Activated CD4-positive, alpha-beta T cell treated with anti-CD3 and anti-CD28 coated beads, Interleukin-2, amount 10 ng/mL, durations not matched to agents 7 days and 5 days (primary cell): Measurements from ENCODE around the gene ABCA3. TPM values are rescaled to one million over a fixed set of nuclear protein-coding genes. Genes with fewer than 3 reads are reported as not detected.
"Not testable (repeated sequence)": the region's sequence is repeated elsewhere in the genome, so short reads cannot be mapped to it uniquely, and the experiment has no call there.

Experiments
- CTCF ChIA-PET: fragments of 350-600 bp; sonication (Branson Sonifier 250); formaldehyde crosslinking; loops from one replicate; lab custom pipeline; 2021; ENCODE audit warnings: antibody characterized with exemption; lab: Charles Lee
- POLR2A ChIA-PET: fragments of 350-600 bp; sonication (Branson Sonifier 250); formaldehyde crosslinking; loops from one replicate; lab custom pipeline; 2021; ENCODE audit warnings: antibody characterized with exemption; lab: Charles Lee
- DNase-seq: peaks from one replicate; pipeline ENCODE4 v3.0.0-alpha.2; 2020
- H3K27ac Mint-ChIP-seq: one replicate; pipeline ENCODE4 v1.8.0; 2021; ENCODE audit warnings: mild to moderate bottlenecking, moderate library complexity, mixed read lengths
- H3K27me3 Mint-ChIP-seq: one replicate; pipeline ENCODE4 v1.8.0; 2021; ENCODE audit warnings: mixed read lengths
- H3K36me3 Mint-ChIP-seq: one replicate; pipeline ENCODE4 v1.8.0; 2021; ENCODE audit warnings: low read depth, mixed read lengths
- H3K4me1 Mint-ChIP-seq: one replicate; pipeline ENCODE4 v1.8.0; 2021; ENCODE audit warnings: mixed read lengths
- H3K4me3 Mint-ChIP-seq: one replicate; pipeline ENCODE4 v1.8.0; 2021; ENCODE audit warnings: mild to moderate bottlenecking, moderate library complexity, mixed read lengths
- H3K9me3 Mint-ChIP-seq: one replicate; pipeline ENCODE4 v1.8.0; 2021; ENCODE audit warnings: mixed read lengths
- total RNA-seq, 2 experiments: library from RNA; stranded (reverse); gene quantifications; one replicate each; pipeline ENCODE4 v1.2.3, GENCODE V29; 2021

Gene ABCA3
- total RNA-seq, 2 experiments from 2014 or later = 5.0 to 6.0 TPM

- peaks cover 15% of the 10 kb centered on the region for H3K36me3 Mint-ChIP-seq
- no peak overlapping the region for H3K4me3 Mint-ChIP-seq
- POLR2A ChIA-PET = no interaction called here
- CTCF ChIA-PET = interaction anchor here (1.2 kb wide), 1 partner anchor 8 kb away, joined by 4 read pairs; no protein-coding TSS in a partner anchor
- H3K27me3 Mint-ChIP-seq = no peaks in the 10 kb centered on the region
- H3K9me3 Mint-ChIP-seq = no peaks in the 10 kb centered on the region
- no peak for DNase-seq
- no peak overlapping the region for H3K27ac Mint-ChIP-seq
- H3K4me1 Mint-ChIP-seq = peaks cover 20% of the 10 kb centered on the region
Observed at GRCh38 chr16:2270588-2271470, 69.7 kb downstream of the ABCA3 start.

DNA sequence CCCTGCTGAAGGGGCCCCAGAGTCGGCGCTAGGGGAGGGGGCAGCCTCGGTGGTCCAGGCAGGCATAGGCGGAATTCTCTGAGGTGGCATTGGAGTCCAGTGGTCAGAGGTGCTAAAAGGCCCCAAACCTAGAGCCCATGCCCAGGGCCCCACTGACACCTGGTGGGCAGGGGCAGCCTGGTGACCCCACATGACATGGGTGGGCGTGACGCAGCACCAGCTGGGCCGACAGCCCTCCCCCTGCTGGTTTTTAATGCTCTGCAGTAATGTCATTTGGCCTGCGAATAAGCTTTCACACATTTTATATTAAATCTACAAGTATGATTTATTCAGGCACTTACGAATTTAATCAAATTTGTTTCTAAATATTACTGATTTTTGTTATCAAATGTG, 70.5 kb downstream of the ABCA3 start:
- DNase-seq = no peak
- ChIA-PET CTCF (interaction anchor here (1.2 kb wide), 1 partner anchor 9 kb away, joined by 4 read pairs; no protein-coding TSS in a partner anchor), POLR2A (no interaction called here)
- Mint-ChIP-seq H3K27me3 (no peaks in the 10 kb centered on the region), H3K36me3 (peaks cover 19% of the 10 kb centered on the region), H3K4me1 (peaks cover 26% of the 10 kb centered on the region), H3K27ac (no peak overlapping the region), H3K4me3 (peak overlapping the region; percentile 87), H3K9me3 (no peaks in the 10 kb centered on the region)

- Mint-ChIP-seq H3K27ac (peak within 1 kb of the TSS; percentile 98), H3K4me3 (peak within 1 kb of the TSS; percentile 87), H3K9me3 (no peaks in the 10 kb centered on the region), H3K4me1 (peaks cover 33% of the 10 kb centered on the region), H3K36me3 (peaks cover 22% of the 10 kb centered on the region), H3K27me3 (no peaks in the 10 kb centered on the region)
- ChIA-PET POLR2A (no interaction called here), CTCF (interaction anchor here (0.8 kb wide), 1 partner anchor 16 kb away, joined by 3 read pairs; no protein-coding TSS in a partner anchor)
- DNase-seq = peak; percentile 96
Observed at GRCh38 chr16:2267913-2268666, 72.4 kb downstream of the ABCA3 start, which contains the start of gene RNPS1. Gene RNPS1, minus strand, starts transcription at chr16:2268126. Its CDS starts 3,483 bp downstream, at chr16:2264643.

GRCh38 chr16:2267505-2267912, 73.0 kb downstream of the ABCA3 start:
- Mint-ChIP-seq H3K4me3 (peak overlapping the region; percentile 87), H3K27ac (peak overlapping the region; percentile 98), H3K4me1 (peaks cover 33% of the 10 kb centered on the region), H3K36me3 (peaks cover 28% of the 10 kb centered on the region)
- POLR2A ChIA-PET, DNase-seq, H3K9me3 Mint-ChIP-seq, CTCF ChIA-PET, H3K27me3 Mint-ChIP-seq: not testable (repeated sequence)

DNA sequence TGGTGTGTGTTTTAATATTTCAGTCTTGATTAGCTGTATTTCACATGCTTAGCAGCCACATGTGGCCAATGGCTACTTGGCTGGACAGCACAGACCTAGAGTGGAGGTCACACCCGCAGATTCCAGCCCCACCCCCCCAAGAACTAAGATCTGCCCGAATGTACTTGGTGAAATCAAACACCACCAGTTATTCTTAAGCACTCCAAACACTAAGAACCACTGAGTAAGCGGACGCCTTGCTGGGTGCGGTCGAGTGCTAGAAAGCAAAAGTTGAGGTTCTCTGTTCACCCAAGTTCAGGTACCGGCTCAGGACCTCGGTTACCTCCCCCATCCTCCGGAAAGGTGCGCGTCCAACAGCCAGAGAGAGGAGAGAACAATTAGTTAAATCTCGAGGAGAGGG, 73.6 kb downstream of the ABCA3 start:
- CTCF ChIA-PET, H3K27me3 Mint-ChIP-seq, H3K9me3 Mint-ChIP-seq, POLR2A ChIA-PET: not testable (repeated sequence)
- Mint-ChIP-seq H3K4me1 (peaks cover 36% of the 10 kb centered on the region), H3K27ac (peak overlapping the region; percentile 98), H3K4me3 (peak overlapping the region; percentile 87), H3K36me3 (peaks cover 34% of the 10 kb centered on the region)
- DNase-seq = peak; percentile 31

- peaks cover 29% of the 10 kb centered on the region for H3K4me1 Mint-ChIP-seq
- H3K36me3 Mint-ChIP-seq = peaks cover 55% of the 10 kb centered on the region
- not testable (repeated sequence) for H3K9me3 Mint-ChIP-seq, H3K27me3 Mint-ChIP-seq, H3K4me3 Mint-ChIP-seq, DNase-seq, H3K27ac Mint-ChIP-seq
- ChIA-PET POLR2A (interaction anchor here (1.3 kb wide), 1 partner anchor 12 kb away, joined by 3 read pairs; the partner anchor contains the start of gene ECI1), CTCF (interaction anchor here (0.7 kb wide), 1 partner anchor 224 kb away, joined by 3 read pairs; no protein-coding TSS in a partner anchor)
Observed at GRCh38 chr16:2263026-2263425, 77.5 kb downstream of the ABCA3 start.

GRCh38 chr16:2260250-2260649, 80.3 kb downstream of the ABCA3 start:
- Mint-ChIP-seq H3K4me1 (peaks cover 12% of the 10 kb centered on the region), H3K27ac (no peak overlapping the region), H3K4me3 (no peak overlapping the region), H3K27me3 (no peaks in the 10 kb centered on the region), H3K36me3 (peaks cover 64% of the 10 kb centered on the region), H3K9me3 (no peaks in the 10 kb centered on the region)
- DNase-seq = no peak
- ChIA-PET CTCF (no interaction called here), POLR2A (no interaction called here)

DNA sequence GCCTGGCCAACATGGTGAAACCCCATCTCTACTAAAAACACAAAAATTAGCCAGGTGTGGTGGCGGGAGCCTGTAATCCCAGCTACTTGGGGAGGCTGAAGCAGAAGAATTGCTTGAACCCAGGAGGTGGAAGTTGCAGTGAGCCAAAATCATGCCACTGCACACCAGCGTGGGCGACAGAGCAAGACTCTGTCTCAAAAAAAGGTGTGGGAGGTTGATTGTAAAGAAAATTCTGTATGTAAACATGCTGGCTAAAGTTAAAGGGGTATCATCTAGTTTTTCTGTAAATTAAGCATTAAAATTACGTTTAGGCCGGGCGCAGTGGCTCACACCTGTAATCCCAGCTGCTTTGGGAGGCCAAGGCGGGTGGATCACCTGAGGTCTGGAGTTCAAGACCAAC, 82.0 kb downstream of the ABCA3 start:
- H3K4me1 Mint-ChIP-seq, H3K27ac Mint-ChIP-seq, H3K9me3 Mint-ChIP-seq, H3K4me3 Mint-ChIP-seq, DNase-seq, H3K27me3 Mint-ChIP-seq, POLR2A ChIA-PET: not testable (repeated sequence)
- CTCF ChIA-PET = interaction anchor here (0.6 kb wide), 1 partner anchor 538 kb away, joined by 3 read pairs; no protein-coding TSS in a partner anchor
- H3K36me3 Mint-ChIP-seq = peaks cover 67% of the 10 kb centered on the region

DNA sequence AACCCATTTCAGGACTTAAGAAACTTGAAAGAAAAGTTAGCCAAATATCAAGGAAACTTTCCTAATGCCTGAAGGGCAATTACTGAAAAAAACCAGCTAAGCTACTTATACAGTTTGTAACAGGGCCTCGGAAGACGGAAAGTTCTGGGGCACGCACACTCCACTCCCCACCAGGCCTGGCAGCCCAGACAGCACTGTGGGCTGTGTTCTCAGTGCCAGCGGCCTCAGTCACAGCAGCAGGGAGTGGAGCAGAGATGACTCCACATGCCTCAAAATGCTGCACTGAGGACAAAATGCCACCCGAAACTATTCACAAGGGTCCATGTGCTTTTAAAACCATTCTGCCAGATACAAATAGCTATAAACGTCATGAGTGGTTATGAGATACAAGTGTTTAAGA, 82.8 kb downstream of the ABCA3 start:
- DNase-seq = no peak
- H3K9me3 Mint-ChIP-seq = no peaks in the 10 kb centered on the region
- no peaks in the 10 kb centered on the region for H3K27me3 Mint-ChIP-seq
- POLR2A ChIA-PET = interaction anchor here (0.6 kb wide), 1 partner anchor 11 kb away, joined by 3 read pairs; no protein-coding TSS in a partner anchor
- CTCF ChIA-PET = interaction anchor here (0.6 kb wide), 1 partner anchor 539 kb away, joined by 3 read pairs; no protein-coding TSS in a partner anchor
- H3K27ac Mint-ChIP-seq = no peak overlapping the region
- peaks cover 3% of the 10 kb centered on the region for H3K4me1 Mint-ChIP-seq
- H3K4me3 Mint-ChIP-seq = no peak overlapping the region
- peaks cover 69% of the 10 kb centered on the region for H3K36me3 Mint-ChIP-seq

DNA sequence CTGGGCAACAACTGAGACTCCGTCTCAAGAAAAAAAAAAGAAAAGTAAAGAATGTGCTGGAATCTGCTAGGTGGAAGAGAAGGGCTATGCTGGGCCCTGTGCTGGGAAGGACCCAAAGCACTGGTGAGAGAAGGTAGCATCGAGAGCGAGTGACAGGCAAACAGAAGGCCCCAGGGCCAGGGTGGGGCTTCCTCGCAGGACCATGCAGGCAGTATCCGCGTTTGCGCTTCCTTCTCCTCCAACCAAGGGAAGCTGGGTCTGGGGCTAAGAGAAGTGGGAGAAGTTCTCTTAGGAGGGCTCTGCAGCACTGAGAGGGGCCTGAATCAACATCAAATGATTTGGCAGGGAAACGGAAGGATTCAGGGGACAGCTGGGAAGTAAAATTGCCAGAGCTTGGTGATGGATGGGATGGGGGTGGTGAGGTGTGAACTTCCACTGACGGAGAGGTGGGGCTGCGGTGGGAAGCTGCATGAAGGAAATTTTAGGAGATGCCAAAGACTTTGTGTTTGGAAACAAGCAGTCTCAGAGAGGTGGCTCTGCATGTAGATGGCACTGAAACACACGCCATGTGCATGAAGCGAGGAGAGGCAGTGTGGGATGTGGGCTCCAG, 83.9 kb downstream of the ABCA3 start:
- Mint-ChIP-seq H3K9me3 (no peaks in the 10 kb centered on the region), H3K36me3 (peaks cover 60% of the 10 kb centered on the region), H3K4me3 (no peak overlapping the region), H3K4me1 (peaks cover 2% of the 10 kb centered on the region), H3K27me3 (no peaks in the 10 kb centered on the region), H3K27ac (peak overlapping the region; percentile 46)
- ChIA-PET CTCF (interaction anchor here (1.0 to 1.2 kb wide), 2 partner anchors 9 to 141 kb away, joined by 3 to 4 read pairs; no protein-coding TSS in a partner anchor), POLR2A (no interaction called here)
- DNase-seq = no peak

- Mint-ChIP-seq H3K27ac (peak overlapping the region; percentile 65), H3K27me3 (no peaks in the 10 kb centered on the region), H3K36me3 (peaks cover 41% of the 10 kb centered on the region), H3K4me3 (no peak overlapping the region), H3K9me3 (no peaks in the 10 kb centered on the region), H3K4me1 (peaks cover 10% of the 10 kb centered on the region)
- CTCF ChIA-PET = interaction anchor here (1.3 to 2.2 kb wide), 2 partner anchors 11 to 58 kb away, joined by 6 read pairs; no protein-coding TSS in a partner anchor
- no peak for DNase-seq
- POLR2A ChIA-PET = interaction anchor here (0.7 kb wide), 1 partner anchor 38 kb away, joined by 8 read pairs; no protein-coding TSS in a partner anchor
Observed at GRCh38 chr16:2253293-2253692, 87.2 kb downstream of the ABCA3 start.

DNA sequence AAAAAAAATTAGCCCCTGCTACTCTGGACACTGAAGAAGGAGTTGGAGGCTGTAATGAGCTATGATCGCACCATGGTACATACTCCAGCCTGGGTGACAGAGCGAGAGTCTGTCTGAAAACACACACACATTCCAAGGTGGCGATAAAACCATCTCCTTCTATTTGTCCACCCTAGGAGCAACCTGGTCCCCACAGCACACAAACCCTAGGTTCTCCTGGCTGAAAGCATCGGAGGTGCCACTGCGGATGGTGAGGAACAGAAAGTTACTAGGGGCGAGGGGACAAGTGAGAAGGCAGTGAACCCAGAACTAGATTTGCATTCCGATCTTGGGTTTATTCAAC, 87.8 kb downstream of the ABCA3 start:
- H3K9me3 Mint-ChIP-seq = no peaks in the 10 kb centered on the region
- no peak overlapping the region for H3K4me3 Mint-ChIP-seq
- H3K27ac Mint-ChIP-seq = peak overlapping the region; percentile 65
- H3K27me3 Mint-ChIP-seq = no peaks in the 10 kb centered on the region
- H3K4me1 Mint-ChIP-seq = peaks cover 10% of the 10 kb centered on the region
- H3K36me3 Mint-ChIP-seq = peaks cover 37% of the 10 kb centered on the region
- POLR2A ChIA-PET = interaction anchor here (0.7 kb wide), 1 partner anchor 38 kb away, joined by 8 read pairs; no protein-coding TSS in a partner anchor
- no peak for DNase-seq
- CTCF ChIA-PET = interaction anchor here (0.6 to 2.2 kb wide), 5 partner anchors 10 to 202 kb away, joined by 3 to 6 read pairs (median 5); partner anchors contain the start of gene DNASE1L2
